Measurements from ENCODE around the gene CD1C.
"Not testable (repeated sequence)": the region's sequence is repeated elsewhere in the genome, so short reads cannot be mapped to it uniquely, and the experiment has no call there.

Gene CD1C

DNA sequence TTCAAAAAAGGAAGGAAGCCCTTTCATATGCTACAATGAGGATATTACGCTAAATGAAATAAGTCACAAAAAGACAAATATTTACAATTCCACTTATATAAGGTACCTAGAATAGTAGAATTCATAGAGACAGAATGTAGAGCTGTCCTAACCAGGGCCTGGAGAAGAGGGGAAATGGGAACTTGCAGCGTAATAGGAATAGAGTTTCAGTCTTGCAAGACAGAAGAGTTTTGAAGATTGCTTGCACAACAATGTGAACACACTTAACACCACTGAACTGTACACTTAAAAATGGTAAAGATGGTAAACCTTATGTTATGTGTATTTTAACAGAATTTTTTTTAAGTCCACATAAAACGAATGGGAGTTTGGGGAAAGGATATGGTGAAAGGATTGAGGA, 38.7 kb downstream of the CD1C start:
- in situ Hi-C loops (cut with MboI; ENCODE audit: low sequenced_read_pairs): no loop called here

DNA sequence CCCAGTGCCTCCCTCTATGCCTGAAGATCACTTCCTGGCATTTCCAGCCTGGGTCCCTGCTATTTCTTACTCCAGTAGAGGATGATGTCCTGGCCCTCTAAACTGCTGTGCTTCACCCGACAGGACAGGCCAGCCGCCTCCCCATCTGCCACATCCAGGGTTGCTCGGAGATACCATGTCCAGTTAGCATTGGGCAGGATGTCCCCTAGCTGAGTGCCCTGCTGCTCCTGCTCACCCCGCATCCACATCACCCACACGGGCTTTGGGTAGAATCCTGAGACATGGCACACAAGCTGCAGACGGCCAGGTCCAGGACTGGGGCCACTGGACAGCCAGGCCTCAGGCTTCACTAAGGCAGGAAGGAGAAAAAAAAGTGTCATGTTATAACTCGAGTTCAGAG, 39.6 kb downstream of the CD1C start:
- in situ Hi-C loops (cut with MboI; ENCODE audit: low sequenced_read_pairs): no loop called here

DNA sequence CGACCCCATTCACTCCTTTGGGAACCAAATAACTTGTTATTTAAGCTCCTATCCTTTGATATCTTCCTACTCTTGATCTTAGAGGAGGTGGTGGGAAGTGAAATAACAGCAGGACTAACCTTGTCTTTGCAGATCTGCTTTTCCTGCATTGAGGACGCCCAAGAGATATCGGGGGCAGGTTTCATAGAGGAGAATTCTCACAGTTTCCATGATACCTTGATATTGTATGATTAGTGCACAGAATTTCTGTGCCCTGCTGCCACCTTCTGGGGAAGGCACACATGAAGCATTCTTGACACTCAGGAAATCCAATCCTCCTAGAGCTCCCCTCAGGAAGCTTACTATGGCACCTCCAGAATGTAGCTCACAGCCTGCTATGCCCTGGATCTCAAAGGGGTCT, 40.0 kb downstream of the CD1C start:
- in situ Hi-C loops (cut with MboI; ENCODE audit: low sequenced_read_pairs): no loop called here

GRCh38 chr1:158330391-158331105, 40.8 kb downstream of the CD1C start:
- in situ Hi-C loops (cut with MboI; ENCODE audit: low sequenced_read_pairs): no loop called here

- in situ Hi-C loops (cut with MboI; ENCODE audit: low sequenced_read_pairs): no loop called here
These were observed 41.3 kb downstream of the CD1C start for GRCh38 chr1:158331106-158331425.

DNA sequence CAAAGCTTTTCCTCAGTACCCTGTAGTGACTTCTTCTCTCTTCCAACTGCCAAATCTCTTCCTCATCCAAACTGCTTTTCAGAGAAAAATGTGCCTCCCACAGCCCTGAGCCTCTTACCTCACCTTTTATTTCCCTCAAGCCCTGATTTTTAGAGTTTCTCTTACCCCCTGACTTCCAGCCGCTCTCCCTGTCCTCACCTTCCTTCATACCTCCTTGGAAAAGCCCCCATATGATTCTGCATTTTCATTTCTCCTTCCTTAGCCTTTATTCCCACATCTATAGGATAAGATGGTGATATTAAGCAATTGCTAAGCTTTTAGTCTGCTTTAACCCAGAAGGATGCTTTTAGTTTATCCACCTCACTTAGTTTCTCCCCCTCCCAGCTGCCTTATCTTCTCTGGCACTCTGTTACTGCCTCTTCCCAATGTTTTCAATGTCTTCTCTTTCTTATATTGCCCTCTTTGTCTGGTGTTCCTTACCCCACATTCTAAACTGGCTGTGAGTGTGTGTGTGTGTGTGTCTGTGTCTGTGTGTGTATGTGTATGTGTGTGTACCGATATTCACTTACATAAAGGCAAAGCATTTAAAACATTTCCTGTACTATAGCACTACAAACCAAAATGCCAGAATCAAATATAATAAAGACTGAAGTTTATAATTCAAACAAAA, 41.9 kb downstream of the CD1C start, which contains the start of gene CD1B:
Gene CD1B (minus strand): TSS at position 51 of the 670 bp plus-strand sequence. CDS start 108 bp downstream, outside the sequence.
- in situ Hi-C loops (cut with MboI; ENCODE audit: low sequenced_read_pairs): no loop called here

DNA sequence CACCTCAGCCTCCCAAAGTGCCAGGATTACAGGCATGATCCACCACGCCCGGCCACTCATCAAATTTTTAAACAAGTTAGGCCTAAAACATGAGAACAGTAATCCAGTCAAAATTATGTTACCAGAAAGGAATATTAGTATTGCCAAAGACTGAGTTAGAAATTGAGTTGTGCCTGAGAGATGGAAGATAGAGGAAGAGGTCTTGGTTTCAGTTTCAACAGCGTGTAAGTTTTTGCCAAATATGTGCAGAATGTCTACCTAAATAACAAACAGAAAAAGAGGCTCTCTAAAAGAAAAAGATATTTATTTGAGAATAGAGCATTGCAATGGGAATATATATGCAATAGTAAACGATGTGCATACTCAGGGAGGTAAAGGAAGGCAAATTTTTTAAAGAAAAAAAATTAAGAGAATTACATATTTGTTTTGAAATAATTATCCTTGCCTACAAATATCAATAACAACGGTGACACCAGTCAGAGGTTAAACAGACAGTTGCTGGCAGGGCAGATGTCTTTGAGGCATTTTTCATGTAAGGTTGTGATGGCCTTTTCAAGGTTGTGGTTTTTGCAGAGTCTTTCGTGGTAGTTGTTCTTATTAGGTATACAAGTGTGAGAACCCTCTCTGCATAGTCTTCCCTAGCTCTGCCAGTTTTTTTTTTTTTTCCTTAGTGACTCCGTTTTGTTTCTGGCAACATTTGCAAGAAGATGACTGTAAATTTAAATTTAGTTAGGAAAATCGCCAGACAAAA, 43.9 kb downstream of the CD1C start:
- in situ Hi-C loops (cut with MboI; ENCODE audit: low sequenced_read_pairs): no loop called here

DNA sequence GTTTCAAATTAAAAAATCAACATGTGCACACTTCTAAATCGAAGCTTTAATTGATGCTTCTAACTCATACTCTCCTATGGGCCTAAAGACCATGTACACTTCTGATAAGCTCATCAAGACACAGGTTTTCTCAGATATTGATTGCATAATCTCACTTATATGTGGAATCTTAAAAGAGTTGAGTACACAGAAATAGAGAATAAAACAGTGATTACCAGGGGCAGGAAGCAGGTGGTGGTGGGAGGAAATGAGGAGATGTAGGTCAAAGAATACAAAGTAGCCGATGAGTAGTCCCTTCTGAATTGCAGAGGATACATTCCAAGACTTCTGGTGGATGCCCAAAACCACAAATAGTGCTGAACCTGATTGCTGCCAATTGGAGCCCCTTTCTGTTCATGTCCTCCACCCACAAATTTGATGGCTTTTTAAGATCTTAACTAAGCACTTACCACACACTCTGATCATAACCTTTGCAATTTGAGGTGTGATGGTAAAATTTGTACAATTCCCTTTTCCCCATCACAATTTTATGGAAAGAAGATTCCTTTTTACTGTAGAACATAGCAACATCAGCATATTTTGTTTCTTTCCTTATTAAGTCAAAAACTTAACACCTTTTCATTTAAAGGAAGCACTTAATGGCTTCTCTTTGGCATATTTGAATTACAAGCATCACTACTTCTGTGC, 44.9 kb downstream of the CD1C start:
- in situ Hi-C loops (cut with MboI; ENCODE audit: low sequenced_read_pairs): no loop called here

- in situ Hi-C loops (cut with MboI; ENCODE audit: low sequenced_read_pairs): no loop called here
These were observed 45.5 kb downstream of the CD1C start for GRCh38 chr1:158335213-158335532.

DNA sequence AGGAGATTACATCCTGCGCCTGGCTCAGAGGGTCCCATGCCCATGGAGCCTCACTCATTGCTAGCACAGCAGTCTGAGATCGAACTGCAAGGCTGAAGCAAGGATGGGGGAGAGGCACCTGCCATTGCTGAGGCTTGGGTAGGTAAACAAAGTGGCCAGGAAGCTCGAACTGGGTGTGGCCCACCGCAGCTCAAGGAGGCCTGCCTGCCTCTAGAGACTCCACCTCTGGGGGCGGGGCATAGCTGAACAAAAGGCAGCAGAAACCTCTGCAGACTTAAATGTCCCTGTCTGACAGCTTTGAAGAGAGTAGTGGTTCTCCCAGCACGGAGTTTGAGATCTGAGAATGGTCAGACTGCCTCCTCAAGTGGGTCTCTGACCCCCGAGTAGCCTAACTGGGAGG, 46.7 kb downstream of the CD1C start:
- in situ Hi-C loops (cut with MboI; ENCODE audit: low sequenced_read_pairs): not testable (repeated sequence)
